Ovary (tissue), 3 donors: Measurements from ENCODE around the gene CD200R1L.

Source experiments
- CTCF ChIP-seq, 3 donors: fragments of 450-650 bp in 2 of 3; fragments of 200-600 bp in 1 of 3; IDR thresholded peaks; one replicate each; pipeline versions ENCODE4 v1.5.1 to v1.8.0; 2016 to 2022; ENCODE audit warnings: antibody characterized with exemption in 3 of 3, mild to moderate bottlenecking in 1 of 3
- EP300 ChIP-seq: sonication (generic); formaldehyde crosslinking; IDR thresholded peaks from one replicate; pipeline ENCODE4 v1.6.1; 2017; ENCODE audit warnings: antibody characterized with exemption
- POLR2A ChIP-seq: fragments of 450-650 bp; IDR thresholded peaks from one replicate; pipeline ENCODE4 v1.6.1; 2017; ENCODE audit warnings: antibody characterized with exemption, mild to moderate bottlenecking, moderate library complexity
- donor health status: DM: no; HTN: no; CAD: no.

GRCh38 chr3:112779011-112779410 lies 67.7 kb downstream of the CD200R1L start:
- TF ChIP-seq CTCF (IDR thresholded peaks at IDR 0.05) (no peak), POLR2A (no peak), EP300 (no peak)
